GM12878 (cell line): ENCODE results near the gene PHF21B. TPM values are rescaled to one million over a fixed set of nuclear protein-coding genes. Genes with fewer than 3 reads are reported as not detected.

ENCODE experiments used
- ATAC-seq: fragments of 200-7000 bp; cut with Tn5 transposase; 3 replicates; pipeline ENCODE4 v1.9.1; 2020; ENCODE audit warnings: mild to moderate bottlenecking, moderate library complexity
- BruUV-seq: library from RNA; stranded (reverse); fragments of 400-500 nt; replicated peaks from 2 replicates; lab custom pipeline; 2021; lab: Mats Ljungman, UMichigan
- CTCF ChIA-PET: fragments of 300-600 bp; sonication (Branson Sonifier 250); formaldehyde crosslinking; extraction: SDS; loops from one replicate; lab custom pipeline; 2021; ENCODE audit warnings: inconsistent platforms; lab: Yijun Ruan, JAX
- POLR2A ChIA-PET: fragments of 350-600 bp; formaldehyde crosslinking; extraction: SDS; loops from one replicate; lab custom pipeline; 2021; ENCODE audit warnings: inconsistent platforms; lab: Charles Lee
- RAD21 ChIA-PET: fragments of 300-600 bp; sonication (Branson Sonifier 250); formaldehyde crosslinking; loops from one replicate; lab custom pipeline; 2023; ENCODE audit warnings: antibody characterized with exemption; ENCODE audit not compliant: unreplicated experiment; lab: Charles Lee
- SMC1A ChIA-PET: fragments of 300-600 bp; sonication (Branson Sonifier 250); formaldehyde crosslinking; loops from one replicate; lab custom pipeline; 2023; ENCODE audit not compliant: unreplicated experiment, uncharacterized antibody; lab: Charles Lee
- DNase-seq: peaks from one replicate; pipeline ENCODE4 v3.0.0-alpha.2; 2011; ENCODE audit warnings: low read depth, low spot score
- FAIRE-seq: peaks from 3 replicates; lab custom pipeline; 2011; peaks lifted over from hg19 to GRCh38; lab: Jason Lieb, UNC
- H2AFZ ChIP-seq: 2 replicates; pipeline ENCODE4 v1.6.0; 2011; ENCODE audit warnings: low read depth, low read length, control low read depth; ENCODE audit not compliant: control insufficient read depth
- H3K27ac ChIP-seq: 2 replicates; pipeline ENCODE4 v1.5.1; 2011; ENCODE audit warnings: control low read depth; ENCODE audit not compliant: control insufficient read depth, insufficient read depth
- H3K27me3 ChIP-seq, 2 experiments: replicated peaks in 1 of 2; 2 replicates each; pipeline versions ENCODE4 v1.6.0 to v1.6.1; 2011; ENCODE audit warnings: low read length in 1 of 2; ENCODE audit not compliant: control insufficient read depth in 2 of 2, insufficient read depth in 2 of 2
- H3K36me3 ChIP-seq, 2 experiments: 2 replicates each; pipeline ENCODE4 v1.5.1; 2011; ENCODE audit warnings: low read length in 1 of 2; ENCODE audit not compliant: control insufficient read depth in 2 of 2, insufficient read depth in 2 of 2
- H3K4me1 ChIP-seq: 2 replicates; pipeline ENCODE4 v1.6.1; 2011; ENCODE audit warnings: mild to moderate bottlenecking, low read length, moderate library complexity, mixed read lengths; ENCODE audit not compliant: control insufficient read depth, insufficient read depth
- H3K4me2 ChIP-seq: 2 replicates; pipeline ENCODE4 v1.6.0; 2011; ENCODE audit warnings: control low read depth; ENCODE audit not compliant: control insufficient read depth, insufficient read depth
- H3K4me3 ChIP-seq: fragments of 200-600 bp; sonication (generic); 2 replicates; pipeline ENCODE4 v1.5.1; 2016
- H3K79me2 ChIP-seq: 2 replicates; pipeline ENCODE4 v1.6.0; 2011; ENCODE audit warnings: low read length; ENCODE audit not compliant: control insufficient read depth, insufficient read depth
- H3K9ac ChIP-seq: 2 replicates; pipeline ENCODE4 v1.8.0; 2011; ENCODE audit warnings: low read length, control low read depth, mixed read lengths; ENCODE audit not compliant: control insufficient read depth, insufficient read depth
- H3K9me3 ChIP-seq: replicated peaks from 3 replicates; pipeline ENCODE4 v1.5.1; 2011; ENCODE audit warnings: mild to moderate bottlenecking, low read length; ENCODE audit not compliant: control insufficient read depth, insufficient read depth
- H4K20me1 ChIP-seq: 2 replicates; pipeline ENCODE4 v1.6.0; 2011; ENCODE audit not compliant: control insufficient read depth, insufficient read depth
- ATF2 ChIP-seq: IDR thresholded peaks from 2 replicates; pipeline ENCODE4 v1.6.1; 2012; ENCODE audit warnings: low read length, inconsistent platforms
- EZH2 ChIP-seq: IDR thresholded peaks from 2 replicates; pipeline ENCODE4 v1.6.1; 2012; ENCODE audit warnings: low read depth, mild to moderate bottlenecking, control low read depth, inconsistent platforms, low read length, borderline replicate concordance; ENCODE audit not compliant: control insufficient read depth
- MTA3 ChIP-seq: IDR thresholded peaks from 2 replicates; pipeline ENCODE4 v1.6.1; 2012; ENCODE audit warnings: low read length, inconsistent platforms, borderline replicate concordance
- MYC ChIP-seq: IDR thresholded peaks from 2 replicates; pipeline ENCODE4 v1.6.1; 2011; ENCODE audit warnings: mild to moderate bottlenecking, low read length, moderate library complexity, inconsistent platforms; ENCODE audit not compliant: insufficient read depth, insufficient replicate concordance, insufficient read length, severe bottlenecking
- PAX5 ChIP-seq: IDR thresholded peaks from 2 replicates; pipeline ENCODE4 v1.6.1; 2011; ENCODE audit warnings: low read depth, low read length, borderline replicate concordance
- RFX5 ChIP-seq: IDR thresholded peaks from 2 replicates; pipeline ENCODE4 v1.6.1; 2011; ENCODE audit warnings: low read depth, low read length, improper control_type of control experiment
- SIN3A ChIP-seq: IDR thresholded peaks from 2 replicates; pipeline ENCODE4 v1.6.1; 2012; ENCODE audit warnings: low read depth, low read length, improper control_type of control experiment
- ZNF687 ChIP-seq: fragments of 450-650 bp; IDR thresholded peaks from 2 replicates; pipeline ENCODE4 v1.6.1; 2017; ENCODE audit warnings: mild to moderate bottlenecking, moderate library complexity
- WGBS: methylation state at CpG from one replicate; pipeline ENCODE4 v1.1.6; 2016; ENCODE audit warnings: low lambda C conversion rate; ENCODE audit not compliant: insufficient replicate concordance, insufficient coverage; ENCODE audit errors: missing lambda C conversion rate; 5-methylcytosine and 5-hydroxymethylcytosine counted together
- in situ Hi-C: fragments of 300-500 bp; cut with MboI; formaldehyde crosslinking; loops from 9 replicates; pipeline ENCODE4 v1.14.3; 2018; ENCODE audit warnings: mixed read lengths
- intact Hi-C: fragments of 100-400 bp; cut with micrococcal nuclease; formaldehyde crosslinking; loops from one replicate; pipeline ENCODE4 v1.14.2; 2022; ENCODE audit not compliant: unreplicated experiment
- polyA plus RNA-seq, 11 experiments: library from polyadenylated mRNA; depleted of rRNA in 4 of 11; unstranded in 6 of 11; stranded (reverse) in 5 of 11; fragments of >200 nt; fragmentation: Nextera tagmentation in 4 of 11; fragmentation: Illumina TruSeq in 1 of 11; extraction: Ambion mirVana in 4 of 11; extraction: Trizol in 1 of 11; gene quantifications; 1 replicate in 1 of 11; 2 replicates in 10 of 11; pipeline versions ENCODE4 v1.2.1 to v1.2.3, GENCODE V29; 2011 to 2016; ENCODE audit warnings: inconsistent platforms in 2 of 11, missing spikeins in 2 of 11, low read depth in 1 of 11
- total RNA-seq, 4 experiments: library from RNA; depleted of rRNA in 3 of 4; stranded (reverse); fragments of >200 nt in 3 of 4; fragmentation: Illumina TruSeq in 1 of 4; extraction: Trizol in 1 of 4; gene quantifications; 2 replicates each; pipeline versions ENCODE4 v1.2.1 to v1.2.3, GENCODE V29; 2013 to 2021

PHF21B gene
- total and polyA plus RNA-seq, 10 of the 15 experiments (the other 5 are each of a cell fraction or from before 2014, with no cell fraction given) = 0.03 to 0.35 TPM; not detected in 8

- SMC1A ChIA-PET = no interaction called here
- CTCF ChIA-PET = interaction anchor here (0.6 kb wide), 1 partner anchor 100 kb away, joined by 3 read pairs; no protein-coding TSS in a partner anchor
- Histone ChIP-seq H2AFZ (no peak overlapping the region), H3K27me3 (peaks cover 0 to 1% of the 10 kb centered on the region in 2 experiments; a peak in 3 of 4 replicates), H3K4me2 (no peak overlapping the region), H3K79me2 (no peaks in the 10 kb centered on the region), H3K9me3 (no peaks in the 10 kb centered on the region), H3K27ac (no peak overlapping the region), H4K20me1 (no peaks in the 10 kb centered on the region), H3K9ac (no peak overlapping the region), H3K4me1 (no peaks in the 10 kb centered on the region), H3K36me3 (no peaks in the 10 kb centered on the region), H3K4me3 (no peak overlapping the region)
- DNase-seq (no peak), ATAC-seq (no peak), FAIRE-seq (no peak)
- BruUV-seq = no TSS peak
- POLR2A ChIA-PET = no interaction called here
- 28% methylated on average over 21 of the region's 21 CpGs for WGBS
- in situ Hi-C loops = no loop called here
- intact Hi-C loops = no loop called here
- RAD21 ChIA-PET = no interaction called here
- TF ChIP-seq EZH2 (0 out of 2 replicates have a peak, but pooled peaks have one; percentile 66), MYC (no peak)
Measured at GRCh38 chr22:45006111-45006963, 3.5 kb downstream of the PHF21B start.

DNA sequence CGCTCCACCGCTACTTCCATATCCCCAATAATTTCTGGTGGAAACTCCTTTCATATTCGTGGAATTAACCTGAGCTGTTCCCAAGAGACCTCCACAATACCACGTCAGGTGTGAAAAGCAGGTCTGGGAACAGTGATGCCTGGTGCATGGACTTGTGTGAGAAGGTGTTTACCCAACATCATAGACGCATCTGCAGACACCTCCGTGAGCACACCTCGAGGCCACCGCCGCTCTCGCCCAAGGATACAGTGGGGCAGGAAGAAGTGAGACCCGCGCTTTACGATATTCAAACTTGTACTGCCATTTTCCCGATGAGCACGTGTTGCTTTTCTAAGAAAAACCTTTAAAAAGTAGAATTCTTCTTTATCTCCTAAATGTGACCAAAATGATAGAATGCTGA lies 8.2 kb downstream of the PHF21B start:
- intact Hi-C loops (no loop called here), in situ Hi-C loops (no loop called here)
- no peaks in the 10 kb centered on the region for H3K79me2 ChIP-seq
- H3K4me1 ChIP-seq = no peaks in the 10 kb centered on the region
- POLR2A ChIA-PET = no interaction called here
- 65% methylated on average over 15 of the region's 15 CpGs for WGBS
- H4K20me1 ChIP-seq = no peaks in the 10 kb centered on the region
- H3K9ac ChIP-seq = no peak overlapping the region
- no peaks in the 10 kb centered on the region; the same call in 2 of the 3 replicates for H3K9me3 ChIP-seq
- no peak overlapping the region for H3K4me2 ChIP-seq
- DNase-seq = no peak
- H3K27ac ChIP-seq = no peak overlapping the region
- H3K36me3 ChIP-seq = no peaks in the 10 kb centered on the region
- TF ChIP-seq ATF2 (no peak), RFX5 (no peak), ZNF687 (no peak), SIN3A (no peak), MTA3 (no peak), PAX5 (no peak)
- RAD21 ChIA-PET = no interaction called here
- no peak overlapping the region for H2AFZ ChIP-seq
- peaks cover 0 to 1% of the 10 kb centered on the region in 2 experiments; a peak in 2 of 4 replicates for H3K27me3 ChIP-seq
- CTCF ChIA-PET = interaction anchor here (1.4 kb wide), 1 partner anchor 24 kb away, joined by 5 read pairs; no protein-coding TSS in a partner anchor
- SMC1A ChIA-PET = no interaction called here
- ATAC-seq = no peak
- BruUV-seq = no TSS peak
- no peak for FAIRE-seq
- H3K4me3 ChIP-seq = no peak overlapping the region
